CD8-positive, alpha-beta memory T cell (primary cell): Measurements from ENCODE around the gene CBFA2T2. TPM values are rescaled to one million over a fixed set of nuclear protein-coding genes. Genes with fewer than 3 reads are reported as not detected.
"Not testable (repeated sequence)": the region's sequence is repeated elsewhere in the genome, so short reads cannot be mapped to it uniquely, and the experiment has no call there.

ENCODE experiments used
- CTCF ChIA-PET: fragments of 350-600 bp; sonication (Branson Sonifier 250); formaldehyde crosslinking; loops from one replicate; lab custom pipeline; 2021; ENCODE audit warnings: antibody characterized with exemption; lab: Charles Lee
- POLR2A ChIA-PET: fragments of 350-600 bp; sonication (Branson Sonifier 250); formaldehyde crosslinking; loops from one replicate; lab custom pipeline; 2021; ENCODE audit warnings: antibody characterized with exemption; lab: Charles Lee
- DNase-seq, 5 donors: peaks; one replicate each; pipeline versions ENCODE4 v3.0.0 to v3.0.0-alpha.2; 2020 to 2022; ENCODE audit warnings: mixed read lengths in 1 of 5
- H3K27ac ChIP-seq: one replicate; pipeline ENCODE4 v1.7.0; 2013; ENCODE audit warnings: low read depth, mild to moderate bottlenecking, low read length, moderate library complexity
- H3K27me3 ChIP-seq: 2 replicates; pipeline ENCODE4 v1.7.0; 2013; ENCODE audit warnings: low read length, mild to moderate bottlenecking; ENCODE audit not compliant: insufficient read depth, poor library complexity, severe bottlenecking
- H3K36me3 ChIP-seq: 2 replicates; pipeline ENCODE4 v1.7.0; 2013; ENCODE audit warnings: mild to moderate bottlenecking, low read length, moderate library complexity; ENCODE audit not compliant: insufficient read depth
- H3K4me1 ChIP-seq: 2 replicates; pipeline ENCODE4 v1.7.0; 2013; ENCODE audit warnings: mild to moderate bottlenecking, low read length, moderate library complexity; ENCODE audit not compliant: insufficient read depth
- H3K4me3 ChIP-seq: 2 replicates; pipeline ENCODE4 v1.7.0; 2013; ENCODE audit warnings: mild to moderate bottlenecking, low read length
- H3K9me3 ChIP-seq: 2 replicates; pipeline ENCODE4 v1.7.0; 2013; ENCODE audit warnings: mild to moderate bottlenecking, low read length
- H3K27ac Mint-ChIP-seq, 8 donors: one replicate each; pipeline ENCODE4 v1.8.0; 2020 to 2021; ENCODE audit warnings: mixed read lengths in 8 of 8, mild to moderate bottlenecking in 6 of 8, inconsistent platforms in 3 of 8, moderate library complexity in 3 of 8
- H3K27me3 Mint-ChIP-seq, 2 donors: one replicate each; pipeline ENCODE4 v1.8.0; 2020 to 2021; ENCODE audit warnings: mixed read lengths in 2 of 2, mild to moderate bottlenecking in 1 of 2, moderate library complexity in 1 of 2
- H3K36me3 Mint-ChIP-seq, 3 donors: one replicate each; pipeline ENCODE4 v1.8.0; 2020 to 2021; ENCODE audit warnings: mixed read lengths in 3 of 3, inconsistent platforms in 1 of 3, mild to moderate bottlenecking in 1 of 3
- H3K4me1 Mint-ChIP-seq, 3 donors: one replicate each; pipeline ENCODE4 v1.8.0; 2020 to 2021; ENCODE audit warnings: mixed read lengths in 3 of 3, inconsistent platforms in 1 of 3, mild to moderate bottlenecking in 1 of 3
- H3K4me3 Mint-ChIP-seq, 7 donors: one replicate each; pipeline ENCODE4 v1.8.0; 2020 to 2021; ENCODE audit warnings: mixed read lengths in 7 of 7, mild to moderate bottlenecking in 6 of 7, moderate library complexity in 4 of 7, inconsistent platforms in 2 of 7
- H3K9me3 Mint-ChIP-seq, 5 donors: one replicate each; pipeline ENCODE4 v1.8.0; 2020 to 2022; ENCODE audit warnings: mixed read lengths in 5 of 5, mild to moderate bottlenecking in 3 of 5, moderate library complexity in 2 of 5, inconsistent platforms in 1 of 5
- polyA plus RNA-seq: library from polyadenylated mRNA; unstranded; fragments of 300-500 nt; fragmentation: Illumina TruSeq; gene quantifications from one replicate; pipeline ENCODE4 v1.2.3, GENCODE V29; 2021
- total RNA-seq, 2 experiments: library from RNA; stranded (reverse); gene quantifications; one replicate each; pipeline ENCODE4 v1.2.3, GENCODE V29; 2021

The CBFA2T2 gene
- total and polyA plus RNA-seq, 3 experiments from 2014 or later: 10.7 to 25.8 (median 11.9) TPM

- ChIA-PET CTCF (interaction anchor here (1.0 kb wide), 1 partner anchor 18 kb away, joined by 3 read pairs; no protein-coding TSS in a partner anchor), POLR2A (no interaction called here)
- Histone ChIP-seq H3K27ac (no peak overlapping the region), H3K27me3 (no peaks in the 10 kb centered on the region), H3K4me1 (no peaks in the 10 kb centered on the region), H3K9me3 (no peaks in the 10 kb centered on the region), H3K36me3 (no peaks in the 10 kb centered on the region), H3K4me3 (no peak overlapping the region)
- Mint-ChIP-seq H3K36me3 (no peaks in the 10 kb centered on the region), H3K4me1 (no peaks in the 10 kb centered on the region), H3K27me3 (peaks cover 0 to 3% of the 10 kb centered on the region in 2 donors), H3K9me3 (no peaks in the 10 kb centered on the region), H3K4me3 (no peak overlapping the region), H3K27ac (no peak overlapping the region)
- no peak for DNase-seq
Measured at GRCh38 chr20:33475381-33476152, 14.3 kb upstream of the CBFA2T2 start.

GRCh38 chr20:33477386-33478234 lies 12.3 kb upstream of the CBFA2T2 start:
- Mint-ChIP-seq H3K27ac (peak overlapping the region in 2 of 8 donors; percentile 4 to 44), H3K4me3 (no peak overlapping the region), H3K4me1 (no peaks in the 10 kb centered on the region), H3K36me3 (no peaks in the 10 kb centered on the region), H3K9me3 (no peaks in the 10 kb centered on the region), H3K27me3 (peaks cover 0 to 3% of the 10 kb centered on the region in 2 donors)
- H3K4me3 ChIP-seq: no peak overlapping the region
- ChIA-PET POLR2A (no interaction called here), CTCF (no interaction called here)
- H3K9me3 ChIP-seq: no peaks in the 10 kb centered on the region
- H3K27me3 ChIP-seq: no peaks in the 10 kb centered on the region
- no peaks in the 10 kb centered on the region for H3K4me1 ChIP-seq
- H3K36me3 ChIP-seq: no peaks in the 10 kb centered on the region
- DNase-seq: no peak
- no peak overlapping the region for H3K27ac ChIP-seq

GRCh38 chr20:33480048-33480447 lies 9.8 kb upstream of the CBFA2T2 start:
- H3K4me1 ChIP-seq: no peaks in the 10 kb centered on the region
- Mint-ChIP-seq H3K9me3 (no peaks in the 10 kb centered on the region), H3K27ac (no peak overlapping the region), H3K27me3 (peaks cover 0 to 3% of the 10 kb centered on the region in 2 donors), H3K4me3 (no peak overlapping the region), H3K36me3 (no peaks in the 10 kb centered on the region), H3K4me1 (no peaks in the 10 kb centered on the region)
- no peak overlapping the region for H3K4me3 ChIP-seq
- H3K27ac ChIP-seq: no peak overlapping the region
- H3K36me3 ChIP-seq: no peaks in the 10 kb centered on the region
- no peaks in the 10 kb centered on the region for H3K9me3 ChIP-seq
- H3K27me3 ChIP-seq: no peaks in the 10 kb centered on the region
- ChIA-PET CTCF (no interaction called here), POLR2A (no interaction called here)
- DNase-seq: no peak

- no peak overlapping the region for H3K27ac Mint-ChIP-seq
- CTCF ChIA-PET: no interaction called here
- DNase-seq: no peak
- Histone ChIP-seq H3K4me3 (no peak overlapping the region), H3K27ac (no peak overlapping the region), H3K4me1 (no peaks in the 10 kb centered on the region), H3K27me3 (no peaks in the 10 kb centered on the region), H3K36me3 (no peaks in the 10 kb centered on the region), H3K9me3 (no peaks in the 10 kb centered on the region)
- POLR2A ChIA-PET: no interaction called here
- H3K4me3 Mint-ChIP-seq: no peak overlapping the region
- no peaks in the 10 kb centered on the region for H3K27me3 Mint-ChIP-seq
- H3K36me3 Mint-ChIP-seq: no peaks in the 10 kb centered on the region
- no peaks in the 10 kb centered on the region for H3K4me1 Mint-ChIP-seq
- H3K9me3 Mint-ChIP-seq: no peaks in the 10 kb centered on the region
Measured at GRCh38 chr20:33481431-33481941, 8.4 kb upstream of the CBFA2T2 start.

GRCh38 chr20:33482581-33482980 lies 7.3 kb upstream of the CBFA2T2 start:
- no peaks in the 10 kb centered on the region for H3K36me3 Mint-ChIP-seq

GRCh38 chr20:33483186-33483585 lies 6.7 kb upstream of the CBFA2T2 start:
- H3K36me3 Mint-ChIP-seq, H3K9me3 Mint-ChIP-seq, H3K27ac ChIP-seq, H3K27me3 Mint-ChIP-seq, H3K4me3 ChIP-seq, H3K4me1 ChIP-seq, H3K27me3 ChIP-seq, H3K4me3 Mint-ChIP-seq, H3K9me3 ChIP-seq, H3K36me3 ChIP-seq, POLR2A ChIA-PET, DNase-seq, H3K4me1 Mint-ChIP-seq: not testable (repeated sequence)
- CTCF ChIA-PET: interaction anchor here (2.7 kb wide), 1 partner anchor 26 kb away, joined by 5 read pairs; no protein-coding TSS in a partner anchor
- H3K27ac Mint-ChIP-seq: peak overlapping the region in 1 of 8 donors; percentile 49

More at GRCh38 chr20:33482581-33482980, 7.3 kb upstream of the CBFA2T2 start:
- Histone ChIP-seq H3K4me3 (no peak overlapping the region), H3K4me1 (no peaks in the 10 kb centered on the region), H3K27ac (no peak overlapping the region), H3K36me3 (no peaks in the 10 kb centered on the region), H3K9me3 (no peaks in the 10 kb centered on the region), H3K27me3 (no peaks in the 10 kb centered on the region)
- ChIA-PET CTCF (no interaction called here), POLR2A (no interaction called here)
- H3K4me1 Mint-ChIP-seq: no peaks in the 10 kb centered on the region
- no peaks in the 10 kb centered on the region for H3K27me3 Mint-ChIP-seq
- no peaks in the 10 kb centered on the region for H3K9me3 Mint-ChIP-seq
- H3K4me3 Mint-ChIP-seq: no peak overlapping the region
- no peak for DNase-seq
- no peak overlapping the region for H3K27ac Mint-ChIP-seq

GRCh38 chr20:33488201-33488600 lies 1.7 kb upstream of the CBFA2T2 start:
- CTCF ChIA-PET: interaction anchor here (2.7 kb wide), 1 partner anchor 178 kb away, joined by 33 read pairs; the partner anchor contains the start of gene ACTL10

More at GRCh38 chr20:33488201-33488600, 1.7 kb upstream of the CBFA2T2 start:
- peak overlapping the region in 2 of 7 donors; percentile 3 to 40 for H3K4me3 Mint-ChIP-seq
- Histone ChIP-seq H3K4me3 (no peak overlapping the region), H3K27me3 (no peaks in the 10 kb centered on the region), H3K9me3 (no peaks in the 10 kb centered on the region), H3K36me3 (no peaks in the 10 kb centered on the region), H3K4me1 (peaks cover 10% of the 10 kb centered on the region), H3K27ac (no peak overlapping the region)
- POLR2A ChIA-PET: interaction anchor here (0.6 kb wide), 1 partner anchor 26 kb away, joined by 3 read pairs; no protein-coding TSS in a partner anchor
- H3K9me3 Mint-ChIP-seq: no peaks in the 10 kb centered on the region
- H3K4me1 Mint-ChIP-seq: peaks cover 12 to 26% (median 16%) of the 10 kb centered on the region in 3 donors
- peaks cover 0 to 6% (median under 1%) of the 10 kb centered on the region in 3 donors for H3K36me3 Mint-ChIP-seq
- H3K27ac Mint-ChIP-seq: peak overlapping the region in 5 of 8 donors; percentile 36 to 78 (median 64)
- DNase-seq: no peak
- no peaks in the 10 kb centered on the region for H3K27me3 Mint-ChIP-seq
